ENCODE measurements around the gene MRPL44. TPM values are rescaled to one million over a fixed set of nuclear protein-coding genes. Genes with fewer than 3 reads are reported as not detected.

The MRPL44 gene
- total and polyA plus RNA-seq, 8 donors: 0.87 to 80.8 (median 17.9) TPM

- peak overlapping the region in 2 of 5 donors; percentile 96 for H3K27ac ChIP-seq
- H3K9me3 ChIP-seq: no peaks in the 10 kb centered on the region
- peak overlapping the region; percentile 93 to 99 (median 98) for H3K4me3 ChIP-seq
- DNase-seq: no peak
- H3K36me3 ChIP-seq: no peaks in the 10 kb centered on the region
- peaks cover 18 to 51% (median 40%) of the 10 kb centered on the region in 4 donors for H3K4me1 ChIP-seq
- no peaks in the 10 kb centered on the region for H3K27me3 ChIP-seq
- TF ChIP-seq EP300 (IDR thresholded peaks at IDR 0.05) (no peak), CTCF (IDR thresholded peaks at IDR 0.05) (no peak)
- intact Hi-C loops (cut with DNase I; ENCODE audit: low total_unique reads): no loop called here
- WGBS, 5 donors: 29 to 51% (median 36%) methylated on average over 4 of the region's 4 CpGs
Measured at GRCh38 chr2:223945755-223946154, 11.5 kb upstream of the MRPL44 start.

- TF ChIP-seq POLR2AphosphoS5 (IDR thresholded peaks at IDR 0.05) (no peak), POLR2A (IDR thresholded peaks at IDR 0.05) (no peak), CTCF (IDR thresholded peaks at IDR 0.05) (no peak), EP300 (IDR thresholded peaks at IDR 0.05) (no peak)
- Histone ChIP-seq H3K27me3 (no peaks in the 10 kb centered on the region), H3K4me3 (no peak overlapping the region), H3K27ac (no peak overlapping the region), H3K4me1 (peaks cover 9 to 39% (median 26%) of the 10 kb centered on the region in 4 donors), H3K36me3 (no peaks in the 10 kb centered on the region), H3K9me3 (no peaks in the 10 kb centered on the region)
- WGBS, 5 donors: 29 to 50% (median 45%) methylated on average over 5 of the region's 5 CpGs
- intact Hi-C loops (cut with DNase I; ENCODE audit: low total_unique reads): no loop called here
- no peak for DNase-seq
Measured at GRCh38 chr2:223947711-223948205, 9.5 kb upstream of the MRPL44 start.

GRCh38 chr2:223949241-223949840 is 7.9 kb upstream of the MRPL44 start:
- DNase-seq: no peak
- TF ChIP-seq CTCF (IDR thresholded peaks at IDR 0.05): no peak
- TF ChIP-seq POLR2A (IDR thresholded peaks at IDR 0.05): no peak
- TF ChIP-seq POLR2AphosphoS5 (IDR thresholded peaks at IDR 0.05): no peak
- TF ChIP-seq EP300 (IDR thresholded peaks at IDR 0.05): no peak
- Histone ChIP-seq H3K36me3 (no peaks in the 10 kb centered on the region), H3K27ac (no peak overlapping the region), H3K27me3 (no peaks in the 10 kb centered on the region), H3K4me3 (no peak overlapping the region), H3K9me3 (no peaks in the 10 kb centered on the region), H3K4me1 (peaks cover 0 to 28% (median 13%) of the 10 kb centered on the region in 4 donors)
- 66 to 89% (median 79%) methylated on average over 3 of the region's 3 CpGs for WGBS, 5 donors
- intact Hi-C loops (cut with DNase I; ENCODE audit: low total_unique reads): no loop called here

- no peak for DNase-seq
- H3K36me3 ChIP-seq: no peaks in the 10 kb centered on the region
- TF ChIP-seq EP300 (IDR thresholded peaks at IDR 0.05): no peak
- no peak for TF ChIP-seq POLR2A (IDR thresholded peaks at IDR 0.05)
- no peak for TF ChIP-seq POLR2AphosphoS5 (IDR thresholded peaks at IDR 0.05)
- TF ChIP-seq CTCF (IDR thresholded peaks at IDR 0.05): no peak
- intact Hi-C loops (cut with DNase I; ENCODE audit: low total_unique reads): no loop called here
- H3K9me3 ChIP-seq: no peaks in the 10 kb centered on the region
- H3K4me1 ChIP-seq: peaks cover 0 to 23% (median 8%) of the 10 kb centered on the region in 4 donors
- H3K27ac ChIP-seq: peak overlapping the region in 1 of 5 donors; percentile 36
- no peak overlapping the region for H3K4me3 ChIP-seq
- WGBS, 5 donors: 47 to 63% (median 53%) methylated on average over 3 of the region's 3 CpGs
- no peaks in the 10 kb centered on the region for H3K27me3 ChIP-seq
Measured at GRCh38 chr2:223950448-223951347, 6.6 kb upstream of the MRPL44 start.

Measured in stomach (tissue), 9 donors.